K562 (cell line): ENCODE data around the gene SKAP1. TPM values are rescaled to one million over a fixed set of nuclear protein-coding genes. Genes with fewer than 3 reads are reported as not detected.
A peak's percentile ranks its signal among the peaks of the same experiment; 100 is the strongest.

Source experiments
- ATAC-seq: fragments of 200-7000 bp; cut with Tn5 transposase; 3 replicates; pipeline ENCODE4 v1.9.1; 2020; ENCODE audit warnings: moderate library complexity
- BruUV-seq: library from RNA; stranded (reverse); fragments of 400-500 nt; replicated peaks from 2 replicates; lab custom pipeline; 2021; lab: Mats Ljungman, UMichigan
- CTCF ChIA-PET: fragments of 300-600 bp; formaldehyde crosslinking; extraction: SDS; loops from one replicate; lab custom pipeline; 2021; ENCODE audit warnings: low intra/inter-chr PET ratio; lab: Yijun Ruan, JAX
- POLR2A ChIA-PET: fragments of 300-600, 350-650 bp; sonication (Branson Sonifier 250); formaldehyde crosslinking; extraction: SDS; loops from one replicate; lab custom pipeline; 2021; ENCODE audit warnings: antibody characterized with exemption, inconsistent platforms; lab: Yijun Ruan, JAX
- DNase-seq, 4 experiments: peaks; one replicate each; pipeline versions ENCODE4 v3.0.0 to v3.0.0-alpha.2; 2011 to 2018; ENCODE audit warnings: low spot score in 3 of 4, mixed read lengths in 3 of 4; ENCODE audit errors: extremely low read depth in 1 of 4
- FAIRE-seq: peaks from 2 replicates; lab custom pipeline; 2011; peaks lifted over from hg19 to GRCh38; lab: Jason Lieb, UNC
- H2AFZ ChIP-seq: 2 replicates; pipeline ENCODE4 v1.6.0; 2011; ENCODE audit warnings: low read depth, low read length, control low read depth, inconsistent platforms
- H3K27ac ChIP-seq: fragments of 200-600 bp; 3 replicates; pipeline ENCODE4 v1.8.0; 2011; ENCODE audit warnings: low read depth, mild to moderate bottlenecking, control low read depth, inconsistent platforms, low read length, moderate library complexity, mixed read lengths; ENCODE audit errors: extremely low read depth
- H3K27me3 ChIP-seq, 2 experiments: fragments of 300-600 bp in 1 of 2; 2 replicates in 1 of 2; 3 replicates in 1 of 2; pipeline versions ENCODE4 v1.6.0 to v1.8.0; 2011; ENCODE audit warnings: inconsistent platforms in 2 of 2, low read length in 2 of 2, mild to moderate bottlenecking in 1 of 2, mixed read lengths in 1 of 2, moderate library complexity in 1 of 2; ENCODE audit not compliant: control insufficient read depth in 2 of 2, insufficient read depth in 2 of 2
- H3K36me3 ChIP-seq: fragments of 300-600 bp; 3 replicates; pipeline ENCODE4 v1.8.0; 2011; ENCODE audit warnings: mild to moderate bottlenecking, low read length, inconsistent platforms; ENCODE audit not compliant: control insufficient read depth, insufficient read depth
- H3K4me1 ChIP-seq, 2 experiments: fragments of 200-600 bp in 1 of 2; replicated peaks in 1 of 2; 2 replicates in 1 of 2; 3 replicates in 1 of 2; pipeline versions ENCODE4 v1.5.1 to v1.8.0; 2011; ENCODE audit warnings: inconsistent platforms in 2 of 2, low read length in 2 of 2, mild to moderate bottlenecking in 1 of 2, mixed read lengths in 1 of 2, moderate library complexity in 1 of 2; ENCODE audit not compliant: control insufficient read depth in 2 of 2, insufficient read depth in 2 of 2
- H3K4me2 ChIP-seq: 2 replicates; pipeline ENCODE4 v1.6.1; 2011; ENCODE audit warnings: low read length, control low read depth, inconsistent platforms, mixed read lengths; ENCODE audit not compliant: insufficient read depth
- H3K4me3 ChIP-seq: fragments of 200-600 bp; sonication (generic), shearing (Covaris generic); 2 replicates; pipeline ENCODE4 v1.5.1; 2016; ENCODE audit warnings: control low read depth, inconsistent platforms
- H3K79me2 ChIP-seq: fragments of 200-600 bp; 3 replicates; pipeline ENCODE4 v1.8.0; 2011; ENCODE audit warnings: low read length, inconsistent platforms; ENCODE audit not compliant: control insufficient read depth, insufficient read depth
- H3K9ac ChIP-seq, 2 experiments: 2 replicates each; pipeline versions ENCODE4 v1.6.0 to v1.6.1; 2011; ENCODE audit warnings: low read depth in 2 of 2, low read length in 2 of 2, control low read depth in 1 of 2, inconsistent platforms in 1 of 2, mild to moderate bottlenecking in 1 of 2, mixed read lengths in 1 of 2; ENCODE audit not compliant: insufficient read depth in 1 of 2
- H3K9me1 ChIP-seq: one replicate; pipeline ENCODE4 v1.6.0; 2011; ENCODE audit warnings: inconsistent platforms, mild to moderate bottlenecking, low read length, moderate library complexity; ENCODE audit not compliant: control insufficient read depth, insufficient read depth
- H3K9me3 ChIP-seq: replicated peaks from 2 replicates; pipeline ENCODE4 v1.5.1; 2011; ENCODE audit warnings: low read depth, low read length, inconsistent platforms; ENCODE audit not compliant: control insufficient read depth, insufficient read depth
- H4K20me1 ChIP-seq: replicated peaks from 2 replicates; pipeline ENCODE4 v1.6.1; 2011; ENCODE audit warnings: low read length, inconsistent platforms, mixed read lengths; ENCODE audit not compliant: control insufficient read depth, insufficient read depth
- CEBPG ChIP-seq, 3 experiments: fragments of 200-800 bp in 1 of 3; sonication (Bioruptor generic) in 1 of 3; sonication (generic) in 1 of 3; formaldehyde crosslinking in 1 of 3; IDR thresholded peaks in 2 of 3; conservative IDR thresholded peaks in 1 of 3; 2 replicates each; pipeline versions ENCODE4 v1.6.1 to v1.8.0; 2016 to 2022; ENCODE audit warnings: missing compliant biosample characterization in 2 of 3, missing genetic modification characterization in 2 of 3, mild to moderate bottlenecking in 1 of 3, missing genetic modification reagents in 1 of 3
- MTA3 ChIP-seq: fragments of 450-650 bp; formaldehyde crosslinking; IDR thresholded peaks from 2 replicates; pipeline ENCODE4 v1.6.1; 2017; ENCODE audit warnings: mild to moderate bottlenecking, borderline replicate concordance
- POLR2G ChIP-seq: fragments of 200-400 bp; formaldehyde crosslinking; IDR thresholded peaks from 2 replicates; pipeline ENCODE4 v1.6.1; 2017; ENCODE audit warnings: low read depth, mild to moderate bottlenecking, antibody characterized with exemption, low read length, moderate library complexity
- RFX1 ChIP-seq: fragments of 450-650 bp; IDR thresholded peaks from 2 replicates; pipeline ENCODE4 v1.6.1; 2016; ENCODE audit warnings: mild to moderate bottlenecking, moderate library complexity
- TBL1XR1 ChIP-seq, 2 experiments: IDR thresholded peaks; 2 replicates each; pipeline ENCODE4 v1.6.1; 2012; ENCODE audit warnings: improper control_type of control experiment in 2 of 2, low read length in 2 of 2, mild to moderate bottlenecking in 1 of 2
- WGBS: fragments of 100-300 bp; shearing (Covaris generic); methylation state at CpG from one replicate; pipeline ENCODE4 v1.1.6; 2016; ENCODE audit warnings: low coverage, mixed read lengths; ENCODE audit not compliant: insufficient coverage; ENCODE audit errors: missing lambda C conversion rate; 5-methylcytosine and 5-hydroxymethylcytosine counted together
- in situ Hi-C: fragments of 300-500 bp; cut with MboI; formaldehyde crosslinking; loops from 4 replicates; pipeline ENCODE4 v1.15.0; 2018; ENCODE audit warnings: inconsistent platforms, mixed read lengths
- intact Hi-C: fragments of 100-400 bp; cut with micrococcal nuclease; formaldehyde crosslinking; loops from 2 replicates; pipeline ENCODE4 v1.14.2; 2022
- polyA plus RNA-seq, 8 experiments: library from polyadenylated mRNA; depleted of rRNA in 4 of 8; stranded (reverse) in 5 of 8; unstranded in 3 of 8; fragments of >200 nt; fragmentation: Nextera tagmentation in 2 of 8; fragmentation: Illumina TruSeq in 1 of 8; extraction: Ambion mirVana in 2 of 8; extraction: Trizol in 1 of 8; gene quantifications; 2 replicates each; pipeline versions ENCODE4 v1.2.1 to v1.2.3, GENCODE V29; 2011 to 2014; ENCODE audit warnings: inconsistent platforms in 1 of 8, missing spikeins in 1 of 8
- total RNA-seq, 7 experiments: library from RNA; depleted of rRNA in 6 of 7; stranded (reverse); fragments of >200 nt in 6 of 7; fragmentation: Illumina TruSeq in 2 of 7; extraction: Trizol in 2 of 7; gene quantifications; 2 replicates each; pipeline versions ENCODE4 v1.2.1 to v1.2.3, GENCODE V29; 2011 to 2021; ENCODE audit warnings: low replicate concordance in 1 of 7

SKAP1 gene
- total and polyA plus RNA-seq, 9 of the 15 experiments (the other 6 are each of a cell fraction or from before 2014, with no cell fraction given) = 0.06 to 0.80 (median 0.10) TPM; not detected in 4

GRCh38 chr17:48360861-48361633 is 69.0 kb downstream of the SKAP1 start (continued):
- 0 out of 4 replicates have a peak, but pooled peaks of 1 of the 2 experiments have one; percentile 20 for TF ChIP-seq TBL1XR1 (IDR thresholded peaks at IDR 0.05; ENCODE audit: low read length in 2 of 2)
- TF ChIP-seq, all 486 proteins: peak for 89; not testable (repeated sequence) for 397

- POLR2A ChIA-PET = interaction anchor here (0.6 kb wide), 2 partner anchors 24 to 393 kb away, joined by 4 read pairs; no protein-coding TSS in a partner anchor
- H3K27ac ChIP-seq = no peak overlapping the region
- H3K4me2 ChIP-seq = no peak overlapping the region
- in situ Hi-C loops (no loop called here), intact Hi-C loops (no loop called here)
- H3K4me1 ChIP-seq = peaks cover 0 to 13% of the 10 kb centered on the region in 2 experiments; a peak in 3 of 5 replicates
- 0 out of 2 replicates have a peak overlapping the region, but pooled peaks have one; percentile 1 for H2AFZ ChIP-seq
- no peaks in the 10 kb centered on the region for H3K9me3 ChIP-seq
- H3K9ac ChIP-seq = no peak overlapping the region
- no peaks in the 10 kb centered on the region for H3K9me1 ChIP-seq
- BruUV-seq = no TSS peak
- no peaks in the 10 kb centered on the region for H3K79me2 ChIP-seq
- DNase-seq = no peak
- no peaks in the 10 kb centered on the region for H4K20me1 ChIP-seq
- H3K36me3 ChIP-seq = no peaks in the 10 kb centered on the region
- TF ChIP-seq RFX1 = peak; percentile 49
- no peak for TF ChIP-seq CEBPG (CRISPR knock-in tag; IDR thresholded peaks at IDR 0.05)
- peak; percentile 16 to 55; a peak in 1 of 4 replicates for TF ChIP-seq CEBPG (tag; conservative IDR thresholded peaks at IDR 0.05 in 1 of 2, IDR thresholded peaks at IDR 0.05 in 1 of 2)
- TF ChIP-seq MTA3 = no peak
- no peak for TF ChIP-seq POLR2G
- ATAC-seq = no peak
- CTCF ChIA-PET = no interaction called here
- H3K4me3 ChIP-seq = no peak overlapping the region
- 14% methylated on average over 1 of the region's 1 CpG for WGBS
- H3K27me3 ChIP-seq = no peaks in the 10 kb centered on the region
- no peak for FAIRE-seq
Observed at GRCh38 chr17:48357779-48358602, 72.0 kb downstream of the SKAP1 start.
